ENCODE measurements around the gene PEMT.

The PEMT gene

DNA sequence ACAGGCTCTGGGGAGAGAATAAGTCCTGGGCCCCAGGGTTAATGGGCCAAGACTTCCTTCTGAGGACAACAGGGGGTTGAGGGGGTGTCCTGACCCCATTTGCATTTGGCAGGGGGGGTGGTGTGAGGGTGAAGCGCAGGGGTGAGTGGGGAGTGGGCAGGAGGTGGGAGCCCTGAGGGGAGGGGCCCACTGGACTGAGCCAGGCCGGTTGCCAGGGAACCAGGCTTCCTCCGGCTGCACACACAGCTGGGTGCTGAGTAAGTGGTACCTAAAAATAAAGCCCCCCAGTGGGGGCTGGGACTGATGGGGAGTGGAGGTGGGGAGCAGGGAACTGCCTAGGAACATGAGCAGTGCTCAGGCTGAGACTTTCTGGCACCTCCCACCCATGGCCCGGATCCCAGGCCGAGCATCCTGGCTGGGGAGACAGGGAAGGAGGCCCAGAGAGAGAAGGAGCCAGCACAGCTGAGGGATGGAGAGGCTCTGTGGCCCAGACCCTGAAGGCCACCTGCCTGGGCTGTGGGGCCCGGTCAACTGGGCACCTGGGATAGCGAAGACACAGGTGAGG lies 87.9 kb downstream of the PEMT start:
- no peak for DNase-seq (ENCODE audit: low spot score)

DNA sequence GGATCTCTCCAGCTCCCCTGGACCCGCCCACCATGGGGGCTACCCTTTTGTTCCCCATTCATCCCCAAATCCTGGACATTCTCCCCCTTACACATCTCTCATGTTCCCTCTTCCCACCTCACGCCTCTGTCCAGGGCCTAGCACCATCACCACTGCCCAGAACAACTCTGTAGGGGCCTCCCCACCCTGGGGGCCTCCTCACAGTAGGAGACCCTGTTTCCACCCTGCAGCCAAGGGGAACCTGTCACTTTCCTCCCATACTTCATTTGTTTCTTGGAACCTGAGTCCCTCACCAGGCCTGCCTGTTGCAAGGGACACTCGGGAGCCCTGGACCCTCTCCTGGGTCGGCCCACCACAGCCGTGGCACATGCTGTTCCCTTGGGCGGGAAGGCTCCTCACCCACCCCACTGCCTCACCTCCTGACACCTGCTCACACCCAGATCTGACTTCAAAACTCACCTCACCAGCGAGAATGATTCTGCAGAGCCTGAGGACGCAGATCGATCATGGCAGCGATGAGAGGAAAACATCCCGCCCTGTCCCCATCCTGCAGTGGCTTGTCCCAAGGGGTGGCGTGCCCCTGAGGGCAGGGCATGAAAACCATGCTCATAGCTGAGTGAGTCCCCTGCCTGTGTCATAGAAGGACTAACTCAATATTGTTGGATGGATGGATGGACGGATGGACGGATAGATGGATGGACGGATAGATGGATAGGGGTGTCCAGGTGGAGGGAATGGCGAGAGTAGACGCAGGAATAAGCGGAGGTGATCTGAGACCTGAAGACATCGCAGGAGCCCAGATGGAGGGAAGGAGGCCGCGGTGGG lies 88.6 kb downstream of the PEMT start:
- no peak for DNase-seq (ENCODE audit: low spot score)

DNA sequence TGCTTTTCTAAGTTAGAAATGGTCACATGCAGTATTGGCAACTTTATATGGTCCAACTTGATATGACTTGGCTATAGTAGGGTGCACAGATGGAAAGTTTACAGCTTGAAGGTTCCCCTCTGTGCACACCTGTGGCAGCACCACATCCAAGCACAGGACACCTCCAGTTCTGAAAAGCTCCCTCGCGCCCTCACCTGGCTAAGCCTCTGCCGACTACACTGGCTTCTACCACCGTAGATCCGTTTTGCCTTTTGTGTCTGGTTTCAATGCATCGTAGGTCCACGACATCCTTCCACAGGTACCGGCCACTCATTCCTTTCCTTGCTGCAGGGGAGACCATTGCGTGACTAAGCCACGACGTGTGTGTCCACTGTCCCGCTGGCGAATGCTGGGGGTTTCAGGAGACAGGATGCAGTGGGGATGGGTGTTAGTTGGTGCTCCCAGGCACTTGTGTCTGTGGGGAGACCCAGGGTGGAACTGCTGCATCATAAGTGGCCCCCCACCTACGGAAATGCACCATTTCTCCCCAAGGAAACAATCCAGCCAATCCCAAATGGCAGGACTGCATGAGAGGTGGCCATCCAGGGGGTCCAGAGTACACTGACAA lies 90.4 kb downstream of the PEMT start:
- peak; percentile 33 for DNase-seq (ENCODE audit: low spot score)

DNA sequence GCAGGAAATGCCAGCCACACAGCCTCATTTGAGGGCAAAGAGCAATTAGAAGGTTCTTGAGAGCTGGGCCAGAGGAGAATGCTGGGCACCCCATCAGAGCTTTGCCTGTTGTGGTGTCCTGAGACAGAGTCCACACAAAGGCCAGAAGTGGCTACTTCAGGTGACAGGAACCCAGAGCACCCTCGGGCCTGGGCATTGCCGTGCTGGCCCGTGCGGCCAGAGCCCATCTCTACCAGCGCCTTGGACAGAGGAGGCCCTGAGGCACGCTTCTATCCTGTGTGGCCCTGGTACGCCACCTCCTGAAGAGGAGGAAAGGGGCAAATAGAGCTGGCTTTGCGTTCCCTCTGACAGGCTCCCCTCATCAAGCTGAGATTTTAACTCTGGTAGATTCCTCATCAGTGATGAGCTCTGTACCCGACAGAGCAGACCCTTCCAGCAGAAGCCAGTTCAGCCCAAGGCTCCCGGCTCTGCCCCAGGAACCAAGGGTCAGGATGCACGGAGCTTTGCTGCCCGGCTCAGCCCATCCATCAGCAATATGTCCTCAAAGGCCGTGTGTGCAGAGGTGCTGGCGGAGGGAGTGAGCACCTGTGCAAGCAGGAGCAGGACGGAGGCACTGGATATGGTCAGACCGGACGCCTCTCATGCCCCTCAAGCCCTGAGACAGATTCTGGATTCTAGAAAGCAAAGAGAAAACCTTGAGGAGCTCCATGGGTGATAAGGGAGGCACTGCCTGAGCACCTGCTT lies 91.9 kb downstream of the PEMT start:
- no peak for DNase-seq (ENCODE audit: low spot score)

DNA sequence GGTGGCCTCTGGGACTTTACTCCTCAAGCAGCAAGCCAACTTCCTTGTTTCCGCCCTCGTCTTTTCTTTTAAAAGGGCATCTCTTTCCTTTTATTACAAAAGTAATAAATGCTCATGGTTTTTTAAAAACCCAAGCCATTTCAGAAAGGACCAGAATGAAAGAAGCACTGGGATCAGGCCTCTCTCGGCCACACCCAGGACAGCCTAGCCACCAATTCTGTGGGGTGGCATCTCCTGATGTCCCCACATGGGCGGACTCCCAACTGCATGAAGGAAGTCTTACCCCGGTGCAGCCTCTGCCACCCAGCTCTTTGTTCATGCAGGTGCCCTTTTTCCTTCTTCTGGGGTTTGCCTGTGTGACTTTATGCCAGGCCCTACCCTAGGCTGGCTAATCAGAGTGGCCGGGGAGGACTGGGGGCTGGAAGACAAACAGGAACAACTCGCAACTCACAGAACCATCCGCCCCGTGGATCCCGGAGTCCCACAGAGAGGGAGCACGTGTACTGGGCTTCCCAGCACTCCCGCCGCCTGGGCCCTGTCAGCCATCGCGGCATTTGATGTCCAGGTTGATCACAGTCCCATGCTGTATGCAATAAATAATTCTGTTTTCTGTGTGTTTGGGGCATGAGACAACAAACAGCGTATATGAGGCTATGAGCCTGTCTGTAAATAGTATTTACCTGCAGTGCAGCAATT lies 92.8 kb downstream of the PEMT start:
- DNase-seq (ENCODE audit: low spot score) = no peak

DNA sequence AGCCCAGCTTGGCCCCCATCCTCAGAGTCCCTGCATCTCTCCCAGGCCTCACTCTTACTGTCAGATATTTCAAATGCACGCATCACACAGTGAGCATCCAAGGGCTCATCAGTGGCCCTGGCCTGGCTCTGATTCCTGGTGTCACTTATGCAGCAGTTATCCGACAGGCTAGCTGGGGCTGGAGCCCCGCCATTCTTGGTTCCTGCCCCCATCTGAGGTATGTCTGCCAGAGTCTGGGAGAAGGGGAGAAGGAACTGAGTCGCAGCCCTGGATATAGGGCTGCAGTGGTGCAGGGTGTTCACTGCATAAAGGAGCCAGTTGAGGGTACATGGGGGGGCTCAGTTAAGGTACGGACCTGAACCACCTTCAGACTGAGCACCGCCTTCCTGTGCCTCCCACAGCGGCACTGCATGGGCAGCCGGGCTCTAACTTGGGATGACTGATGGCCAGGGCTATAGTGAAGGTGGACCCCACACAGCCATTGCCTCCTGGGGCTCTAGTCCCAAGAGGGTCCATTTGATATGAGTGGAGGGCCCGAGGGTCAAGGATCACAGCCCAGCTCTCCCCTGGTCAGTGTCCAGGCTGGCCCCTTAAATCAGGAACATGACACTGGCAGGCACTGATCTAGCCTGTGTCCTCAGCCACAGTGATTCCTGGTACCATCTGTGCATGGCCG lies 93.5 kb downstream of the PEMT start:
- DNase-seq (ENCODE audit: low spot score) = no peak

DNA sequence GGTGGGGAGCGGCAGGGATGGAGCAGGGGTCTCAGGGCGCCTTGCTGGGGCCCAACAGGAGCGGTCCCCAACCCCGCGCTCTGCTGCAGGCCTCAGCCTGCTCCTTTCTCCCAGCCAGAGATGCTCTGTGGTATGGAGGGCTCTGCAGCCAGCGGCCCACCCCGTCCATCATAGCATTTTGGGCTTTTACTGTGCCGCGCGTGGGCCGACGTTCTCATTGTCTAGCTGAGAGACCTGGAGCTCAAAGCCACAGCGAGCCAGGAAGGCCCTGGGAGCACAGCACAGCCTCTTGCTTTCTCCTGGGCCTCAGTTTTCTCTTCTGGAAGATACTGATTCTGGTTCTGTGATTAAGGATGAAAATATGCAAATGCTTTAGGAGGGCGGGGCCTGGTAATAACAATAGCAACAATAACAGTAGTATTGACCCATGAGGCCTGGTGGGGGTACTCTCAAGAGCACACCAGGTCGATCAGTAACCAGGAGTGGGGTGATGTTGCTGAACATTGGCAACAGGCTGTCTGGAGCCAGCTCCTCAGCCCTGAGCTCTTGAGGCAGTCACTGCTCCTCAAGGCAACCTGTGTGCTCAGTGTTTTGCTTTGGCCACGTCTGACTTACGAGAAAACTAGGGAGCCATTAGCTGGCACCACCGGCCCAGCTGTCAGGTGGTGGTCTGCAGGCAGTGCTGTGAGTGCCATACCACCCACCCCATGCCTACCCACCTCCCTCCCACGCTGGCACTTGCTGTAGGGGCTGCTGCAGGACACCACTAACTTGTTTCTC lies 94.3 kb downstream of the PEMT start:
- no peak for DNase-seq (ENCODE audit: low spot score)

DNA sequence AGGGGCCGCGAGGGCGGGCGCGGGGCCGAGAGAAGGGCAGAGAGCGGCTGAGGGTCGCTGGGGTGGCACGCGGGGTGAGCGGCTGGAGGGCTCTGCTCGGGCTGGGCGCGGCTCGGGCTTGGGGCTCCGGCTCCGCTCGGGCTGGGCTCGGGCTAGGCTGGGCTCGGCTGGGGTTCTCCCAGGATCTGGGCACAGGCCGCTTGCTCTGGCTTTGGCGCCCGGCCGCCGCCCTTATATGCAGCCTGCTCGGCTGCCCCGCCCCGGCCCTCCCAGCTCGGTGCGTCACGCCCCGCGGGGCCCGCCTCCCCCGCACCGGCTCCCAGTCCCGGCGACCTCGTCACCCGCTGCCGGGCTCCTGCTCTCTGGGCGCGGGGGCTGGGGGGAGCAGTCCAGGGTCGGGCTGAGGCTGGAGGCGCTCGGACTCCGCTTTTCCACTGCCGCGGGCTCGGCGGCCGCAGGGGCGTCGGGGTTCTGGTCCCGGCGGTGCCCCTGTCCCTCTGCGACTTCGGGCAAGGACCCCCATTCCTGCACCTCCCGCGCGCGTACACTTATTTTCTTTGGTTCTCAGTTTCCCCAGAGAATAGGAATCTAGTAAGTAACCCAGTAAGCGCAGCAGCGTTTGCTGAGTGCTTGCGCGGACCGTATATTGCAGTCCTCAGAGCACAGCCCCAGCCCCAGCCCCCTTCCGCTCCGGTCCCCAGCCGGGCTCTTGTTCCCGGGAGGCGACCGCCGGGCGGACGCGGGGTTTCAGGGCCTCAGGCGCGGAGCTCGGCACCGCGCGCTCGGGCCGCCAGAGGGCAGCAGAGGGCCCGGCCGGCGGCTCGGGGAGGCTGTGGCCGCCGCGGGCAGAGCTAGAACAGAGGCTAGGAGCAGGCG lies 95.1 kb downstream of the PEMT start, which contains the start of gene RASD1:
TSS of gene RASD1 (minus strand) at position 207 of the 876 bp plus-strand sequence. CDS start 214 bp downstream, outside the sequence.
- peak; percentile 85 for DNase-seq (ENCODE audit: low spot score)

DNA sequence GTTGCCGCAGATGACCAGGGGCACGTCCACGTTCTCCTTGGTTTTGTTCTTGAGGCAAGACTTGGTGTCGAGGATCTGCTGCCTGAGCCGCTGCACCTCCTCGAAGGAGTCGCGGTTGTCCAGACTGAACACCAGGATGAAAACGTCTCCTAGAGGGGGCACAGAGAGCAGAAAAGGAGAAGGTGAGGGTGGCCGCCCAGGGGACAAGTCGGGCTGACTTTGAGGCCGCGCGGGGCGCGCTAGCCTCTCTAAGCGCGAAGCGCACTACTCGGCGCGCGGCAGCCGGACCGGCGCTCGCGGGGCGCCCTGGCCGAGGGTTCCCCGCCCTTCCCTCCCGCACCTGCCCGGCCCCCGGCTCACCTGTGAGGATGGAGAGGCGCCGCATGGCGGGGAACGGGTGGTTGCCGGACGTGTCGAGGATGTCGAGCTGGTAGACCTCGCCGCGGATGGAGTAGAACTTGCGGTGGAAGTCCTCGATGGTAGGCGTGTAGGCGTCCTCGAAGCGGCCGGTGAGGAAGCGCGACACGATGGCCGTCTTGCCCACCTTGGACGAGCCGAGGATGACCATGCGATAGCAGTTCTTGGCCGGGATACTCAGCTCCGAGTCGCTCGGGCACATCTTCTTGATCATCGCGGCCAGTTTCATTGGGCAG lies 95.8 kb downstream of the PEMT start:
- peak; percentile 27 for DNase-seq (ENCODE audit: low spot score)

DNA sequence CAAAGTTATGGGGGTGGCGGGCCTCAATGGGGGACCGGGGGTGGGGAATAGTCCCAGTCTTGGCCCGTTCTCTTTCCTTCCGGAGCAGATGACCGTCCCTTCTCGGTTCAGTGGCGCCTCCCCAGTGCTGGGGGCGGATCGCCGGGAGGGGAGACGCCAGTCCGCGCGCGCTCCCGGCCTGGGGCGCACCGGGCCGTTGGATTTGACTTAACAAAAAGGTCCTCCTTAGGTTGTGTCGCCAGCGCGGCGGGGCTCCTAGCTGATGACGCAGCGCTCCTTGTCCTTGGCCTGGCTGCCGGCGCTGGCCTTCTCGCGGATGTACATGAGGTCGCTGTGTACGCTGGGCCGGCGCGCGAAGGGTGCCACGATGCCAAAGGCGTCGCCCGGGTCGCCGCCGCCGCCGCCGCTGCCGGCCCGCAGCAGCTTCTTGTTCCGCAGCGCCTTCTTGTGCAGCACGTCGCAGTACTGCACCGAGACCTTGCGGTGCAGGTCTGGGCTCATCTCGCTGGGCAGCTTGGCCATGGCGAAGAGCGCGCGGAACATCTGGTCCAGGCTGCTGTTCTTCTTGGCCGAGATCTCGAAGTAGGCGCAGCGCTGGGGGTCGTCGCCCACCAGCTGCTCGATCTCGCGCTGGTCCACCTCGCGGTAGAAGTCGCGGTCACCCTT lies 96.5 kb downstream of the PEMT start:
- peak; percentile 17 for DNase-seq (ENCODE audit: low spot score)

DNA sequence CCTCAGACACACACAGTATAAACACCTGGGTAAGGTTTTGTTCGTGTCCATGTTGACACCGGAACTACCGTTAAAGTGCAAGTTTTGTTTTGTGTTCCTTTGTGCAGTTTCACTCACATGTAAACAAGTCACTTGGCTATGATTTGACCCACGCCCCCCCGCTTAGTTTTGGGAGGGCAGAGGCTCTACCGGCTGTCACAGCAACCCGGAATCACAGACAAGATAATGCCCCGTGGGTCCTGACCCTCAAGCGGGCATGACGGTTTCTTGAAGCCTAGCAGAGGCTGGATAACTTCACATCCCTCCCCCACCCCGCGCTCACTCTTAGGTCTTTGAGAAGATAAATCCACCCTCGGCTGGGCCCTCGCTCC lies 97.0 kb downstream of the PEMT start:
- no peak for DNase-seq (ENCODE audit: low spot score)

DNA sequence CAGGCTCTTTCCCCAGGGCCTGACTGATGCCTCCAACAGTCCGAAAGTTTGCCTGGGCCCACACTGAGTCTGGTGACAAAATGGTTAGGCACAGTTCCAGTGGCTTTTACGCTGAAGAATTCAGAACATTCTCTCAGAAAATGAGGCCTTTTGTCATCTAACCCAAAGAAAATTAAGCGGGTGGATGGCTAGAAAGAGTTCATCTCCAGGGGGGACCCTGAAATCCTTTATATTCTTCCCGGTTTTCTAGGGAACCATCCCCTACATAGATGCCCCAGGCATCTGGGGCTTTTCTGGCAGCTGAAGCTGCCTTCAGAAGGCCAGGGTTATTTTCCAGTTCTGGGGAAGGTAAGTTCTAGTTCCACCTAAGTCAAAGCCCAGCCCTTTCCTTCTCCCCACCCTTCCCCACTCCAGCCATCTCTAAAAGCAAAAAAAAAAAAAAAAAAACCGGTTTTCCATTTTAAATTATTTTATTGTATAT lies 97.5 kb downstream of the PEMT start:
- no peak for DNase-seq (ENCODE audit: low spot score)

DNA sequence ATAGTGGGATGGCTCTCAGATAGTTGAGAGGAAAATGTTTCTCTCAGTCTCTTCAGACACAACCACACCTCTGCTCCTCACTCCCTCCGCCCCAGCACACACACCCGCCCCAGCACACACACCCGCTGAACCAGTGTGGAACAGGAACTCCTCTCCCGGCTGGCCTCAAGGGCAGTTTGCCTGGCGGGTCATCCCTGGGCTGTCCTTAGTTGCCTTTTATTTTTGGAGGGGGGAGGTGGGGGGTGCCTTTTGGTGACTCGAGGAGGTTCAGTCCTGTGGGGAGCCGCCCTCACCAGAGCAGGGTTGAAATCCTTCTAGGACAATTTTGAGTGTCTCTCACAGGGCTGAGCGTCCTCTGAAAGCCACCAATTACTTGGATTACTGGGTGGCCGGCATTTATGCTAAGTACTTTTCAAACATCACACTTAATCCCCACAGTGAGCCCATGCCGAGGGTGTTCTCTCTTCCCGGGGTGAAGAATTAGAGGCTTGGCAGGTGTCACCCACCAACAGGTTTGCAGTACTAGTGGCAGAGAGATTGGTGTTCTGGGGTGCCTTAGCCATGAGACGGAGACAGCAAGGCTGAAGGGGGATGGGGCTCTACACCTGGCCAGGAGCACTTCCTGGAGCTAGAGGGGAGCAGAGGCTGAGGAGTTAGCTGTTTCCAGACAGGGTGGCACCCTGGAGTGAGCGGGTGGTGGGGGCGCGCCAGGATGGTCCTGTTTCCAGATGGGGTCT lies 98.1 kb downstream of the PEMT start:
- DNase-seq (ENCODE audit: low spot score) = no peak

DNA sequence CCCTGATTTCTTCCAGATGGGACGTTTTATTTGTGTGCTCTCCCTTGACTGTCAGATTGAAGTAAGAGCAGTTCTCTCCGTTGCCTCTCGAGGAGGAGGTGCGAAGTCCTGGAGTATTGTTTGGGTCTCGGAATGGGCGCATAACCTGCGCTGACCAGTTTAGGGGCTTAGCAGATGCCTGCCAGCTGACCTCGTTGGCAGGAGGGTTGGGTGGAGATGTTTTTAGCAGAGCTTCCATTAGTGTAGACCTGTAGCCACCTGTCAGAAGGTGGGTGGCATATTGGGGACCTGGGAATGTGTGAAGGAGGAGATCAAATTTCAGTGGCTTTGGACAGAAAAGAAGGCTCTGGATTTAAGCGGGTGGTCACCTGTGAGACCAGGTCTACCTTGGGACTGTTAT lies 98.9 kb downstream of the PEMT start:
- no peak for DNase-seq (ENCODE audit: low spot score)

DNA sequence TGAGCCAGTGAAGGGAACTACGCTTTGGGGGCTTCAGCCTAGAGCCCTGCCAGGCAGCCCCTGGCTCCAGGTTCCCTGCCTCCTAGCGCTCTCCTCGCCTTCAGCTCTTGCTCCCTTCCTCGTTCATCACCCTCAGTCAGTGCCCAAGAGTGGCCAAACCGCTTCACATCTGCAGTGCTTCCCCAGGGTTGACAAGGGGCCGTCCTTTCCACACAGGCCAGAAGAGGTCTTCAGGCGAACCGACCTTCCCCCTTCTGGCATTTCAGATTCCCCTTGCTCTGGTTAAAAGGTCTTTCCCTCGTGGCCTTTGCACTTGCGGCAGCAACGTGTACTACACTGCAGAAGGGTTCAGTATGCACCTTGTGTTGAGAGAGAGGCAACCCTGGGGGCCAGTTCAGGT lies 99.4 kb downstream of the PEMT start:
- DNase-seq (ENCODE audit: low spot score) = no peak

DNA sequence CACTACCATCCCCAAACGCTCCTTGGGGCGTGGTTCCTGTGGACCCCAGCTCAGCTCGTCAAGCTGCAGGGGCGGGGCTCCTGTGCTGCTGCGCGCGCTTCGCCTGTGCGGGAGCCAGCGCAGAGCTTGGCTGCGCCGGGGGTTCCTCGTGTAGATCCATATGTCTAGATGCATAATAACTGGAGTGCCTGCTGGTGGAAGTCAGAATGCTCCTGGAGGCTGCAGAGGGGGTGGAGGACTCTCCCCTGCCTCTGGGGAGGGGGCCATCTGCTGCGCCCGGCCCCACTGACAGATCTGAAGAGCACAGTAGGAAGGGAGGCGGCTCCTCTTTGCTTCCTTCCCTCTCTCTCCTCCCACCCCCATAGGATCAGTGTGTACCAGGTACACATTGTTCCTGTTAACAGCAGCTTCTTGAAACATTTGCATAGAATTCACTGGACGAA lies 99.9 kb downstream of the PEMT start:
- DNase-seq (ENCODE audit: low spot score) = no peak

DNA sequence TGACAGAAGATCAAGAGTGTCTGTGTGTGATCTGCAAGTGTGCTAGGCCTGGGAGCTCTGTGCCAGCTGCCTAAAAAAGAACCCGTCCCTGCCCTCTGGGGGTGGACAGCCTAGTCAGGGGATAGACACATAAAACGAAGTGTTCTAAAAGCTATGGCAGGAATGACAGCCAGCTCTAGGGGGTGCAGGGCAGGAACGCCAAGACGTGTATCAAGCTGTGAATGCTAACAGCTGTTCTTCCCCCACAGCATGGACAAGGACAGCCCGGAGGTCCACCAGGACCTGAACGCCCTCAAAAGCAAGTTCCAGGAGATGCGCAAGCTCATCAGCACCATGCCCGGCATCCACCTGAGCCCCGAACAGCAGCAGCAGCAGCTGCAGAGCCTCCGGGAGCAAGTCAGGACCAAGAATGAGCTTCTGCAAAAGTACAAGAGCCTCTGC lies 100.5 kb downstream of the PEMT start:
- no peak for DNase-seq (ENCODE audit: low spot score)

DNA sequence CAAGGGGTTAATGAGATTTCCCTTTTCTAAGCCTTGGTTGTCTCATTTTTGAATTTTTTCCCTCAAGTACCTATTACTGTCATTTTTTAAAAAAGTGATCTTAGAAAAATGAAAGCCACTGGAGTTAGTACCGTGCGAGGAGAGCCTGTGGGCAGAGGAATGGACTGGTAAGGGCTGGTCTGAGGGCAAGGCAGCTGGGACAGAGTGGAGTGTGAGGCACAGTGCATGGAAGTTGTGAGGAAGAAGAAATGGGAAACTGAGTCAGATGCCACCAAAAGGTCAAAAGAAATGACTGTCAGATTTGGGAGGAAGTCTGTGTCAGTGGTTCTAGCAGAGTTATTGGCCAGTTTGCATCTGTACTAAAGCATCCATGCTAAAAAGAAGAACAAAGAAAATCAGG lies 103.5 kb downstream of the PEMT start:
- DNase-seq (ENCODE audit: low spot score) = no peak
